ENCODE data around the gene CELA1.

DNA sequence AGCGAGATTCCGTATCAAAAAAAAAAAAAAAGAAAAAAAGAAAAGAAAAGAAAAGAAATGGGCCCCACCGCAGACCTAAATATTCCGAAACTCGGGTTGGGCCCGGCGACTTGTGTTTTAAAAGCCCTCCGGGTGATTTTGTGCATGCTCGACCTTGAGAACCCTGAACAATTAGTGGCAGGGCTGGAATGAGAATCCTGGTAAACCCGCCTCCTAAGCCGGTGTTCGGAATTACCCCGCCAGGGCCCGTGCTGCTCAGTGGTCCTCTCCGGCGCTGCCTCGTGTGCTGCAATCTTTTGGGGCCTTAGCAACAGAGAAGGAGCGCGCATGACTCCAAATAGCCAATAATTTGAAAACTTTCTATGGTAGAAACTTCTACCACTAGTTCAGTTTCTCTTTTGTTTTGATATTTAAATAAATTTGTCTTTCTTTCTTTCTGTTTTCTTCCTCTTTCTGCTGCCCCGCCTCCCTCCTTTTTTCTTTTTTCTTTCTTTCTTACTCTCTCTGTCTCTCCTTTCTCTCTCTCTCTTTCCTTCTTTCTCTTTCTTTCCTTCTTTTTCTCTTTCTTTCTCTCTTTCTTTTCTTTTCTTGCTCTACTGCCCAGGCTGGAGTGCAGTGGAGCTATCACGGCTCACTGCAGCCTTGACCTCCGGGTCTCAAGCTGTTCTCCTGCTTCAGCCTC is 46.2 kb upstream of the CELA1 start:
- TF ChIP-seq ZNF274 (IDR thresholded peaks at IDR 0.05; ENCODE audit: low read depth, low read length) = no peak
- TF ChIP-seq YY1 (IDR thresholded peaks at IDR 0.05; ENCODE audit: insufficient read depth, insufficient read length) = no peak
- no peak for TF ChIP-seq SUZ12 (IDR thresholded peaks at IDR 0.05; ENCODE audit: extremely low read depth, insufficient read depth, insufficient read length)

Measured in NT2/D1 (cell line).